Muscle of leg (tissue), 11 donors: ENCODE measurements around the gene SEMA5B. TPM values are rescaled to one million over a fixed set of nuclear protein-coding genes. Genes with fewer than 3 reads are reported as not detected.
A peak's percentile ranks its signal among the peaks of the same experiment; 100 is the strongest.

Experiments used
- DNase-seq: peaks from one replicate; pipeline ENCODE4 v3.0.0; 2013
- H3K27ac ChIP-seq: one replicate; pipeline ENCODE4 v1.5.1; 2013; ENCODE audit warnings: mild to moderate bottlenecking, low read length, control low read depth
- H3K27me3 ChIP-seq: one replicate; pipeline ENCODE4 v1.6.1; 2013; ENCODE audit warnings: low read length; ENCODE audit not compliant: control insufficient read depth, insufficient read depth
- H3K36me3 ChIP-seq: one replicate; pipeline ENCODE4 v1.6.1; 2013; ENCODE audit warnings: low read length; ENCODE audit not compliant: control insufficient read depth, insufficient read depth
- H3K4me1 ChIP-seq: one replicate; pipeline ENCODE4 v1.6.1; 2013; ENCODE audit warnings: low read length; ENCODE audit not compliant: control insufficient read depth, insufficient read depth
- H3K4me3 ChIP-seq: one replicate; pipeline ENCODE4 v1.5.1; 2013; ENCODE audit warnings: low read length, control low read depth
- H3K9me3 ChIP-seq: replicated peaks from 2 replicates; pipeline ENCODE4 v1.6.1; 2013; ENCODE audit warnings: low read depth, low read length; ENCODE audit not compliant: control insufficient read depth
- WGBS: methylation state at CpG from one replicate; pipeline ENCODE4 v1.1.5; 2013; ENCODE audit warnings: missing lambda C conversion rate; ENCODE audit not compliant: insufficient coverage; 5-methylcytosine and 5-hydroxymethylcytosine counted together
- polyA plus RNA-seq, 8 donors: library from polyadenylated mRNA; unstranded; fragments of 120-200 nt; gene quantifications; one replicate each; pipeline versions ENCODE4 v1.2.1 to v1.2.3, GENCODE V29; 2013; ENCODE audit warnings: inconsistent platforms in 1 of 8, low replicate concordance in 1 of 8; ENCODE audit not compliant: insufficient read length in 8 of 8, insufficient read depth in 1 of 8
- total RNA-seq: library from RNA; stranded (reverse); fragments of 120-200 nt; gene quantifications from one replicate; pipeline ENCODE4 v1.2.4, GENCODE V29; 2013

SEMA5B gene
- total and polyA plus RNA-seq, 9 donors, result 14.3 to 35.4 (median 25.7) TPM

GRCh38 chr3:122952520-122952919, 75.0 kb downstream of the SEMA5B start:
- WGBS, result no CpG with 5 or more reads among the region's 3 CpGs
- Histone ChIP-seq H3K36me3 (no peaks in the 10 kb centered on the region), H3K4me1 (peaks cover 38% of the 10 kb centered on the region), H3K27ac (no peak overlapping the region), H3K9me3 (no peaks in the 10 kb centered on the region), H3K4me3 (no peak overlapping the region), H3K27me3 (no peaks in the 10 kb centered on the region)
- DNase-seq, result peak; percentile 72

GRCh38 chr3:122948408-122948807, 79.2 kb downstream of the SEMA5B start:
- peak; percentile 56 for DNase-seq
- WGBS, result 38% methylated on average over 3 of the region's 7 CpGs
- Histone ChIP-seq H3K4me3 (no peak overlapping the region), H3K36me3 (no peaks in the 10 kb centered on the region), H3K9me3 (no peaks in the 10 kb centered on the region), H3K27me3 (peaks cover 2% of the 10 kb centered on the region), H3K4me1 (peaks cover 34% of the 10 kb centered on the region), H3K27ac (peak overlapping the region; percentile 10)

GRCh38 chr3:122947738-122948137, 79.8 kb downstream of the SEMA5B start:
- peak; percentile 51 for DNase-seq
- H3K4me3 ChIP-seq, result no peak overlapping the region
- H3K27me3 ChIP-seq, result peaks cover 2% of the 10 kb centered on the region
- H3K4me1 ChIP-seq, result peaks cover 36% of the 10 kb centered on the region
- H3K36me3 ChIP-seq, result no peaks in the 10 kb centered on the region
- 20% methylated on average over 1 of the region's 2 CpGs for WGBS
- H3K9me3 ChIP-seq, result no peaks in the 10 kb centered on the region
- no peak overlapping the region for H3K27ac ChIP-seq

GRCh38 chr3:122947196-122947595, 80.4 kb downstream of the SEMA5B start:
- peaks cover 34% of the 10 kb centered on the region for H3K4me1 ChIP-seq

GRCh38 chr3:122946185-122946584, 81.4 kb downstream of the SEMA5B start:
- no peak for DNase-seq
- no peak overlapping the region for H3K4me3 ChIP-seq
- peaks cover 5% of the 10 kb centered on the region for H3K27me3 ChIP-seq
- no peaks in the 10 kb centered on the region for H3K36me3 ChIP-seq
- peaks cover 34% of the 10 kb centered on the region for H3K4me1 ChIP-seq
- H3K27ac ChIP-seq, result no peak overlapping the region
- H3K9me3 ChIP-seq, result no peaks in the 10 kb centered on the region

More at GRCh38 chr3:122947196-122947595, 80.4 kb downstream of the SEMA5B start:
- WGBS, result 38% methylated on average over 7 of the region's 7 CpGs
- Histone ChIP-seq H3K4me3 (no peak overlapping the region), H3K36me3 (no peaks in the 10 kb centered on the region), H3K27me3 (peaks cover 2% of the 10 kb centered on the region), H3K9me3 (no peaks in the 10 kb centered on the region), H3K27ac (no peak overlapping the region)
- no peak for DNase-seq

- H3K4me1 ChIP-seq, result peaks cover 40% of the 10 kb centered on the region
- H3K36me3 ChIP-seq, result no peaks in the 10 kb centered on the region
- no peak for DNase-seq
- WGBS, result no CpG with 5 or more reads among the region's 2 CpGs
- H3K4me3 ChIP-seq, result no peak overlapping the region
- H3K27ac ChIP-seq, result no peak overlapping the region
- peaks cover 5% of the 10 kb centered on the region for H3K27me3 ChIP-seq
- no peaks in the 10 kb centered on the region for H3K9me3 ChIP-seq
Measured at GRCh38 chr3:122945230-122945629, 82.3 kb downstream of the SEMA5B start.

- Histone ChIP-seq H3K36me3 (no peaks in the 10 kb centered on the region), H3K4me1 (peaks cover 40% of the 10 kb centered on the region), H3K27me3 (peaks cover 5% of the 10 kb centered on the region), H3K4me3 (no peak overlapping the region), H3K27ac (no peak overlapping the region), H3K9me3 (no peaks in the 10 kb centered on the region)
- DNase-seq, result peak; percentile 33
- WGBS, result 100% methylated on average over 1 of the region's 7 CpGs
Measured at GRCh38 chr3:122944671-122945161, 82.8 kb downstream of the SEMA5B start.

- H3K4me3 ChIP-seq, result no peak overlapping the region
- H3K27me3 ChIP-seq, result peaks cover 5% of the 10 kb centered on the region
- H3K27ac ChIP-seq, result no peak overlapping the region
- no peaks in the 10 kb centered on the region for H3K36me3 ChIP-seq
- 87% methylated on average over 3 of the region's 3 CpGs for WGBS
- H3K4me1 ChIP-seq, result peaks cover 40% of the 10 kb centered on the region
- no peaks in the 10 kb centered on the region for H3K9me3 ChIP-seq
- no peak for DNase-seq
Measured at GRCh38 chr3:122943828-122944190, 83.8 kb downstream of the SEMA5B start.

GRCh38 chr3:122942937-122943827, 84.4 kb downstream of the SEMA5B start:
- Histone ChIP-seq H3K4me3 (no peak overlapping the region), H3K36me3 (no peaks in the 10 kb centered on the region), H3K27me3 (peaks cover 5% of the 10 kb centered on the region), H3K4me1 (peaks cover 36% of the 10 kb centered on the region), H3K9me3 (no peaks in the 10 kb centered on the region), H3K27ac (no peak overlapping the region)
- peak; percentile 70 for DNase-seq
- 43% methylated on average over 15 of the region's 23 CpGs for WGBS

- WGBS, result 100% methylated on average over 1 of the region's 3 CpGs
- Histone ChIP-seq H3K27me3 (peaks cover 5% of the 10 kb centered on the region), H3K36me3 (no peaks in the 10 kb centered on the region), H3K9me3 (no peaks in the 10 kb centered on the region), H3K4me3 (no peak overlapping the region), H3K27ac (no peak overlapping the region), H3K4me1 (peaks cover 28% of the 10 kb centered on the region)
- DNase-seq, result no peak
Measured at GRCh38 chr3:122942239-122942638, 85.3 kb downstream of the SEMA5B start.
